K562 (cell line): ENCODE results near the gene EPYC. TPM values are rescaled to one million over a fixed set of nuclear protein-coding genes. Genes with fewer than 3 reads are reported as not detected.

Experiments used
- ATAC-seq: fragments of 200-7000 bp; cut with Tn5 transposase; 3 replicates; pipeline ENCODE4 v1.9.1; 2020; ENCODE audit warnings: moderate library complexity
- BruUV-seq: library from RNA; stranded (reverse); fragments of 400-500 nt; replicated peaks from 2 replicates; lab custom pipeline; 2021; lab: Mats Ljungman, UMichigan
- CTCF ChIA-PET: fragments of 300-600 bp; formaldehyde crosslinking; extraction: SDS; loops from one replicate; lab custom pipeline; 2021; ENCODE audit warnings: low intra/inter-chr PET ratio; lab: Yijun Ruan, JAX
- POLR2A ChIA-PET: fragments of 300-600, 350-650 bp; sonication (Branson Sonifier 250); formaldehyde crosslinking; extraction: SDS; loops from one replicate; lab custom pipeline; 2021; ENCODE audit warnings: antibody characterized with exemption, inconsistent platforms; lab: Yijun Ruan, JAX
- DNase-seq, 4 experiments: peaks; one replicate each; pipeline versions ENCODE4 v3.0.0 to v3.0.0-alpha.2; 2011 to 2018; ENCODE audit warnings: low spot score in 3 of 4, mixed read lengths in 3 of 4; ENCODE audit errors: extremely low read depth in 1 of 4
- FAIRE-seq: peaks from 2 replicates; lab custom pipeline; 2011; peaks lifted over from hg19 to GRCh38; lab: Jason Lieb, UNC
- H2AFZ ChIP-seq: 2 replicates; pipeline ENCODE4 v1.6.0; 2011; ENCODE audit warnings: low read depth, low read length, control low read depth, inconsistent platforms
- H3K27ac ChIP-seq: fragments of 200-600 bp; 3 replicates; pipeline ENCODE4 v1.8.0; 2011; ENCODE audit warnings: low read depth, mild to moderate bottlenecking, control low read depth, inconsistent platforms, low read length, moderate library complexity, mixed read lengths; ENCODE audit errors: extremely low read depth
- H3K27me3 ChIP-seq, 2 experiments: fragments of 300-600 bp in 1 of 2; 2 replicates in 1 of 2; 3 replicates in 1 of 2; pipeline versions ENCODE4 v1.6.0 to v1.8.0; 2011; ENCODE audit warnings: inconsistent platforms in 2 of 2, low read length in 2 of 2, mild to moderate bottlenecking in 1 of 2, mixed read lengths in 1 of 2, moderate library complexity in 1 of 2; ENCODE audit not compliant: control insufficient read depth in 2 of 2, insufficient read depth in 2 of 2
- H3K36me3 ChIP-seq: fragments of 300-600 bp; 3 replicates; pipeline ENCODE4 v1.8.0; 2011; ENCODE audit warnings: mild to moderate bottlenecking, low read length, inconsistent platforms; ENCODE audit not compliant: control insufficient read depth, insufficient read depth
- H3K4me1 ChIP-seq, 2 experiments: fragments of 200-600 bp in 1 of 2; replicated peaks in 1 of 2; 2 replicates in 1 of 2; 3 replicates in 1 of 2; pipeline versions ENCODE4 v1.5.1 to v1.8.0; 2011; ENCODE audit warnings: inconsistent platforms in 2 of 2, low read length in 2 of 2, mild to moderate bottlenecking in 1 of 2, mixed read lengths in 1 of 2, moderate library complexity in 1 of 2; ENCODE audit not compliant: control insufficient read depth in 2 of 2, insufficient read depth in 2 of 2
- H3K4me2 ChIP-seq: 2 replicates; pipeline ENCODE4 v1.6.1; 2011; ENCODE audit warnings: low read length, control low read depth, inconsistent platforms, mixed read lengths; ENCODE audit not compliant: insufficient read depth
- H3K4me3 ChIP-seq: fragments of 200-600 bp; sonication (generic), shearing (Covaris generic); 2 replicates; pipeline ENCODE4 v1.5.1; 2016; ENCODE audit warnings: control low read depth, inconsistent platforms
- H3K79me2 ChIP-seq: fragments of 200-600 bp; 3 replicates; pipeline ENCODE4 v1.8.0; 2011; ENCODE audit warnings: low read length, inconsistent platforms; ENCODE audit not compliant: control insufficient read depth, insufficient read depth
- H3K9ac ChIP-seq, 2 experiments: 2 replicates each; pipeline versions ENCODE4 v1.6.0 to v1.6.1; 2011; ENCODE audit warnings: low read depth in 2 of 2, low read length in 2 of 2, control low read depth in 1 of 2, inconsistent platforms in 1 of 2, mild to moderate bottlenecking in 1 of 2, mixed read lengths in 1 of 2; ENCODE audit not compliant: insufficient read depth in 1 of 2
- H3K9me1 ChIP-seq: one replicate; pipeline ENCODE4 v1.6.0; 2011; ENCODE audit warnings: inconsistent platforms, mild to moderate bottlenecking, low read length, moderate library complexity; ENCODE audit not compliant: control insufficient read depth, insufficient read depth
- H3K9me3 ChIP-seq: replicated peaks from 2 replicates; pipeline ENCODE4 v1.5.1; 2011; ENCODE audit warnings: low read depth, low read length, inconsistent platforms; ENCODE audit not compliant: control insufficient read depth, insufficient read depth
- H4K20me1 ChIP-seq: replicated peaks from 2 replicates; pipeline ENCODE4 v1.6.1; 2011; ENCODE audit warnings: low read length, inconsistent platforms, mixed read lengths; ENCODE audit not compliant: control insufficient read depth, insufficient read depth
- COPS2 ChIP-seq: fragments of 450-650 bp; conservative IDR thresholded peaks from 2 replicates; pipeline ENCODE4 v1.6.1; 2016; ENCODE audit warnings: mild to moderate bottlenecking, moderate library complexity
- EHMT2 ChIP-seq: fragments of 450-650 bp; IDR thresholded peaks from 2 replicates; pipeline ENCODE4 v1.6.1; 2018; ENCODE audit warnings: antibody characterized with exemption
- EWSR1 ChIP-seq: fragments of 450-650 bp; IDR thresholded peaks from 2 replicates; pipeline ENCODE4 v1.6.1; 2018; ENCODE audit warnings: borderline replicate concordance, mild to moderate bottlenecking, low read depth, moderate library complexity; ENCODE audit not compliant: partially characterized antibody
- GTF2A2 ChIP-seq: IDR thresholded peaks from 2 replicates; pipeline ENCODE4 v1.6.1; 2016; ENCODE audit warnings: mild to moderate bottlenecking, missing genetic modification characterization, missing compliant biosample characterization
- KLF6 ChIP-seq: fragments of 250-450 bp; sonication (Bioruptor Pico); IDR thresholded peaks from 2 replicates; pipeline ENCODE4 v1.4.0; 2020; ENCODE audit warnings: mild to moderate bottlenecking, moderate library complexity, borderline replicate concordance
- MBD2 ChIP-seq: sonication (generic); IDR thresholded peaks from 2 replicates; pipeline ENCODE4 v1.6.1; 2016; ENCODE audit warnings: low read depth, borderline replicate concordance
- MIER1 ChIP-seq: fragments of 450-650 bp; IDR thresholded peaks from 2 replicates; pipeline ENCODE4 v1.6.1; 2016; ENCODE audit warnings: antibody characterized with exemption, mild to moderate bottlenecking, low read depth
- SNRNP70 ChIP-seq: fragments of 200-400 bp; formaldehyde crosslinking; optimal IDR thresholded peaks from 2 replicates; pipeline ENCODE3; 2017; ENCODE audit warnings: low read depth, low read length
- ZFP91 ChIP-seq: sonication (generic); formaldehyde crosslinking; IDR thresholded peaks from 2 replicates; pipeline ENCODE4 v1.8.0; 2022; ENCODE audit warnings: mild to moderate bottlenecking, missing genetic modification reagents
- ZNF239 ChIP-seq: fragments of 250-450 bp; sonication (Bioruptor Pico); IDR thresholded peaks from 2 replicates; pipeline ENCODE4 v1.4.0; 2020; ENCODE audit warnings: mild to moderate bottlenecking
- ZNF407 ChIP-seq: fragments of 450-650 bp; IDR thresholded peaks from 2 replicates; pipeline ENCODE4 v1.6.1; 2016; ENCODE audit warnings: low read depth
- in situ Hi-C: fragments of 300-500 bp; cut with MboI; formaldehyde crosslinking; loops from 4 replicates; pipeline ENCODE4 v1.15.0; 2018; ENCODE audit warnings: inconsistent platforms, mixed read lengths
- intact Hi-C: fragments of 100-400 bp; cut with micrococcal nuclease; formaldehyde crosslinking; loops from 2 replicates; pipeline ENCODE4 v1.14.2; 2022
- polyA plus RNA-seq, 8 experiments: library from polyadenylated mRNA; depleted of rRNA in 4 of 8; stranded (reverse) in 5 of 8; unstranded in 3 of 8; fragments of >200 nt; fragmentation: Nextera tagmentation in 2 of 8; fragmentation: Illumina TruSeq in 1 of 8; extraction: Ambion mirVana in 2 of 8; extraction: Trizol in 1 of 8; gene quantifications; 2 replicates each; pipeline versions ENCODE4 v1.2.1 to v1.2.3, GENCODE V29; 2011 to 2014; ENCODE audit warnings: inconsistent platforms in 1 of 8, missing spikeins in 1 of 8
- total RNA-seq, 7 experiments: library from RNA; depleted of rRNA in 6 of 7; stranded (reverse); fragments of >200 nt in 6 of 7; fragmentation: Illumina TruSeq in 2 of 7; extraction: Trizol in 2 of 7; gene quantifications; 2 replicates each; pipeline versions ENCODE4 v1.2.1 to v1.2.3, GENCODE V29; 2011 to 2021; ENCODE audit warnings: low replicate concordance in 1 of 7

EPYC gene
- total and polyA plus RNA-seq, 9 of the 15 experiments (the other 6 are each of a cell fraction or from before 2014, with no cell fraction given): not detected

- Histone ChIP-seq H3K27me3 (no peaks in the 10 kb centered on the region), H3K79me2 (no peaks in the 10 kb centered on the region), H3K9ac (no peak overlapping the region), H3K9me1 (no peaks in the 10 kb centered on the region), H3K27ac (no peak overlapping the region), H2AFZ (no peak overlapping the region), H4K20me1 (no peaks in the 10 kb centered on the region), H3K4me2 (no peak overlapping the region), H3K9me3 (no peaks in the 10 kb centered on the region), H3K36me3 (no peaks in the 10 kb centered on the region), H3K4me3 (no peak overlapping the region), H3K4me1 (no peaks in the 10 kb centered on the region)
- ChIA-PET POLR2A (no interaction called here), CTCF (no interaction called here)
- BruUV-seq: no TSS peak
- intact Hi-C loops (no loop called here), in situ Hi-C loops (loop anchor here (25.0 kb wide), 2 partner anchors 1663 to 1962 kb away; no protein-coding TSS in a partner anchor)
- FAIRE-seq (no peak), ATAC-seq (no peak), DNase-seq (no peak)
- no peak for TF ChIP-seq MIER1
- no peak for TF ChIP-seq ZNF239 (CRISPR knock-in tag)
- TF ChIP-seq SNRNP70: no peak
- no peak for TF ChIP-seq COPS2
- no peak for TF ChIP-seq MBD2
- no peak for TF ChIP-seq GTF2A2 (tag)
- no peak for TF ChIP-seq ZNF407
- no peak for TF ChIP-seq EWSR1
- no peak for TF ChIP-seq ZFP91 (CRISPR knock-in tag)
- TF ChIP-seq EHMT2: no peak
- TF ChIP-seq KLF6: no peak
These were observed 30.5 kb downstream of the EPYC start for GRCh38 chr12:90974286-90974685.
